Heart left ventricle (tissue), 13 donors: Measurements from ENCODE around the gene LINC01488.

Experiments
- CTCF ChIP-seq, 12 donors: fragments of 200-600 bp; sonication (generic) in 4 of 12; IDR thresholded peaks; one replicate each; pipeline versions ENCODE4 v1.5.0 to v1.8.0; 2018 to 2022; ENCODE audit warnings: antibody characterized with exemption in 12 of 12, mild to moderate bottlenecking in 5 of 12
- POLR2A ChIP-seq, 2 donors: fragments of 450-650 bp; IDR thresholded peaks; one replicate each; pipeline ENCODE4 v1.6.1; 2017; ENCODE audit warnings: antibody characterized with exemption in 2 of 2, mild to moderate bottlenecking in 2 of 2, moderate library complexity in 2 of 2
- donor health status: ischemic (EF 13 %, LVEDD 7.1; RV severe dilation, severe dysfunction).
- donor health status: DM: no; HTN: yes; CAD: no.
- donor health status: DM: no; HTN: no; CAD: no.
- donor health status: ischemic (EF 25% LVEDD 6.9; RV normal size, moderate dysfunction).
- donor health status: ischemic (EF 25% LVEDD 5.7; RV mildly dilated, moderate dysfunction).
- donor health status: ischemic (EF 35%, LVEDD 5.7; RV mildly dilated, moderate dysfunction).
- donor health status: nonischemic (EF 11% LVEDD 7.7; RV severe dilation, severe dysfunction).
- donor health status: DM: yes; HTN: yes; CAD: no.
- donor health status: PGD.
- donor health status: ischemic (EF 29% LVEDD 5.4; RV normal size, mild dysfunction).
- donor health status: nonischemic (EF 23%, LVEDD 6.1; RV moderate dilation, normal function).

DNA sequence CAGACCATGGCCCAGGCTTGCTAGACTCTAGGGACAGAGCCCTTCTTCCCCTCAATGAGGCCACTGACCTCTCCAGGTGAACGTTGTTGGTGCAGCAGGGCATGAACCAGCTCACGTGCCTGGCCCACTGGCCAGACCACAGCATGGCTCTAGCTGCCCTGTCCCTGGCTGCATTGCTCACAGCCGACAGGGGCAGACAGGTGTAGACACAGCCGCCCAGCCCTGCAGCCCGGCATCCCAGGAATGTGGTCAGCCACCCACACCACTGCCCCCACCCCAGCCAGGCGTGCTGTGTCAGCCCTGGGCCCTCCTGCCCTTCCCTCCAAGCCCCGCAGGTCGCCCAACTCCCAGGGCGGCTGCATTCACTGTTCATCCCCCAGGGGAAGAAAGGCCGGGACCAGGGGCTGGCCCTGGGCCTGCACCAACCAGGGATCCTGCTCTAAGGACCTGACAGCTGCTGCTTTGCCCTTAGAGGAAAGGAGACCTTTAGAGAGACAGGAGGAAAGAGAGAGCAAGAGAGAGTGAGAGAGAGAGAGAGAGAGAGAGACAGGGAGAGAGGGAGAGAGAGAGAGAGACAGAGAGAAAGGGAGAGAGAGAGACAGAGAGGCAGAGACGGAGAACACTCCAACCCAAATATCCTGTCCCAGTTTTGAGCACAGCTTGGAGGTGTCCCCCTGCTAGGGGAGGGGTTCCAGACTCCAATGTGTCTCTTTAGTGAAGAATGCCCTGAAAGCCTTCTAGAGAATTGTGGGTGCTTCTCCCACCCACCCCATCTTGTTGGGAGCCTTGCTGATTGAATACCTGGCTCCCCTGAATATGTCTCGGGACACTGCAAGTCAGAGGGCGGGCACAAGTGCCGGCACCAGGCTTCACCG, 44.2 kb upstream of the LINC01488 start:
- TF ChIP-seq CTCF (IDR thresholded peaks at IDR 0.05) (no peak), POLR2A (IDR thresholded peaks at IDR 0.05) (no peak)
